HG02678 (cell line): Measurements from ENCODE around the gene CD99L2.

ENCODE experiments used
- ATAC-seq: cut with Tn5 transposase; IDR thresholded peaks from one replicate; pipeline ENCODE4 v1.9.1; 2021; ENCODE audit warnings: mild to moderate bottlenecking, moderate library complexity; ENCODE audit not compliant: unreplicated experiment

CD99L2 gene

DNA sequence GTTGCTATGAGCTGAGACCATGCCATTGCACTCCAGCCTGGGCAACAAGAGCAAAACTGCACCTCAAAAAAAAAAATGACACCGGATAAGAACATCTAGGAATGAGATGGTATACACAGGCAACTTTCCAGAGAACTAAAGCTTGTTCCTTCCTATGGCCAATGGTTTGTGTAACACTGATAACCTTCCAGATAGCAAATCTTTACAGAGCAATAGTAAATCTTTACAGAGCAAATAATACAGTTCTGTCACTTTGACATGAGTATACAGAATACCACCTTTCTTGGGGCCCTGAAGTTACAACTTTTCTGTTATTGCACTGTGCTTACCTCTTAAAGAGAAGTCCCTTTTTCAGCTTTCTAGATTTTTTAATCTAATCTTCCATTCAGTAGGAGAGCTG lies 91.6 kb downstream of the CD99L2 start:
- ATAC-seq, result no peak

DNA sequence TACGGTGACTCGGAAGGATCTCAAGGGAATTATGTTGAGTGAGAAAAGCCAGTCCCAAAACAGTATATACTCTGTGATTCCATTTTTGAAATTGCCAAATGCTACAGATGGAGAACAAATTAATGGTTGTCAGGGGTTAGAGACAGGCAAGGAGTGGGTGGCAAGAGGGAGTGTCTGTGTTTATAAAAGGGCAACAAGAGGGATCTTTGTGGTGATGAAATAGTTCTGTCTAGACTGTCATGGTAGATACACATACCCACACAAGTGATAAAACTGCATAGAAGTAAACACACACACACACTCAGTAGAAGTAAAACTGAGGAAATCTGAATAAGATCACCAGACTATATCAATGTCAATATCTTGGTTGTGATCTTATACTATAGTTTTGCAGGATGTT lies 92.7 kb downstream of the CD99L2 start:
- no peak for ATAC-seq

DNA sequence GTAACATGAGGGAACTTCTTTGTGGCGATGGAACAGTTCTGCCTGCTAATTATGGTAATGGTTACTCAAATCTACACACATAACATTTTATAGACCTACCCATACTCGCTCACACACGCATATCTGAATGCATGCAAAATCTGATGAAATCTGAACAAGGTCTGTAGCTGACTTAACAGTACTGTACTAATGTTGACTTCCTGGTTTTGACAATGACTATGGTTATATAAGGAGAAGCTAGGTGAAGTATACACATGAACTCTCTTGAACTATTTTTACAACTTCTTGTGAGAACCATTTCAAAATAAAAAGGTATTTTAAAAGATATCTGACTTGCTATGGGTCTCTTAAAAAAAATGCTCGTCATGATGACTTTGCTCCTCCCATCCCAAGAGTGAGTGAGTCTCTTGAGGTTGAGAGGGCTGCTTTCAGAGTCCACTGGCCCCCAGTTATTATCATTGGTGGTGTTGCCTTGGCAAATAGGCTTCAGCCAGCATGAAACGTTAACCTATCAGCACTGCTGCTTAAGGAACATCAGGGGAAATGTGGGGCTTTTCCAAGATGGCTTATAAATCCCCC lies 105.4 kb downstream of the CD99L2 start:
- ATAC-seq, result no peak

DNA sequence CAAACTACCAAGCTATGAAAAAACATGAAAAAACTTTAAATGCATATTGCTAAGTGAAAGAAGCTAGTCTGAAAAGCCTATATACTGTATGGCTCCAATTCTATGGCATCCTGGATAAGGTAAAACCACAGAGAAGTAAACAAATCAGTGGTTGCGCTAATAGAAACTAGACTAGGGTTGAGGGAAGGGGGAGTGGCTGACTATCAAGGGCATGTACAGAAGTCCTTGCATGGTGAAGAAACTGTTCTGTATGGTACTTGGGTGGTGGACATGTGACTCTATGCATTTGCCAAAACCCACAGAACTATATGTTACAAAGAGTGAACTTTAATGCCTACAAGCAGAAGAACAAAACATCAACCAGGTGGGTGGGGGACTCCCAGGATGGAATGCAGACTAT lies 108.4 kb downstream of the CD99L2 start:
- ATAC-seq, result no peak

DNA sequence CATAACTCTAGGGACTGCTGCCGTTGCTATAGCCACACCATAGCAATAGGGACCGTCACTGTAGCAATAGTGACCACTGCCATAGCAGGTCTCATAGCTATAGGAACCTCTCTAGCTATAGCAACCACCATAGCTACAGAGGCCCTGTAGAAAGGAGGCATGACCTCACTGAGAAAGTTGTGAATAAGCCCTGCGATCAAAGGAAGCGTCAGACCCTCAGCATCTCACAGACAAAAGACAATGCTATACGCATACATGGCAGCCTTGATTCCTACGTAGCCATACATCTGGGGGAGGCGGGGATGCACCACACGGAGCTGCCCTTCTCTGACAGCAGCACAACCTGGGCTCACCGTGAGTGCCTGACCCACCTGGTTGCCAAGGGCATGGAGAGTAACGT lies 116.8 kb downstream of the CD99L2 start:
- ATAC-seq, result no peak

DNA sequence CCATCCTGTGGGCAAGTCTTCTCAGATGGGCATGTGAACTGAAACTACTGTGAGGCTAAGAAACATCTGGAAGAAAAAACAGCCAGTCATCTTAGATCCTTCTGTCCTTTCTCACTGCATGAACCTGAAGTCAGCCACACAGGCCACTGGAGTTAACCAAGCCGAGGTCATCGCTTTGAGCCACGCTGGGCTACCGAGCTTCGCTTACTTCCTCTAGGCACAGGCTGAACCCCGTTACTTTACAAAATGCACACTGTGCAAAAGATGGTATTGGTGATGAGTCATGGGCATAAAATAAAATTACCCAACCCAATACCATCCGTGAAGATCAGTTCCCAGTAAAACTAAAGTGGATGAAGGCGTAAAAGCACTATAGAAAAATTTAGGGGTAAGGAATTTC lies 119.1 kb downstream of the CD99L2 start:
- ATAC-seq, result no peak

DNA sequence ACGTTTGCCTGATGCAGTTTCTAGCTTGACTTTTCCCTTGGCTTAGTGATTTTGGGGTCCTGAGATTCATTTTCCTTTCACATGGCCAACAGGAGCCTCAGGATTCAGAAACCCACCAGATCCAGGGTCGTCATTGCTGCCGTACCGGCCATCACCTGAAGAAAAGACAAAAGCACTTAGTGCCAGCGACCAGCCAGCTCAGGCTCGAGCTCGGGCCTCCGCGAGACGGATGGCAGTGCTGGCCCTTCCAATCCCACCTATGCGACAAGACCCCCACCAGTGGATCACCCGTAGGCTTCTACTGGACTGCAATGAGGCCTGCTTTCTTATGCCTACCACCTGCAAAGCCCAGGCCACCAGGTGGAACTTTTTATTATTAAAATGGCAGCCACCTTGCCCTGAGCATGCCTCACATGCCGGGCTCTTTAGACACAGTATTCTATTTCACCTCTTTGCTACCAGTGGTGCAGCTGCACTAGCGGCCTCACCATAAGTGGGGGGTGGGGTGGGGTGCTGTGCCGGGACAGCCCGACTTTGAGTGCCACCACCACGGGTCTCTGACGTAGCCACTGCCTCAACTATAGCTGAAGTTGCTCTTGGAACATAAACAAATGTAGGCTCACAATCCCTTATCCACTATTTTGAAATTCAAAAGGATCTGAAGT lies 121.0 kb downstream of the CD99L2 start:
- ATAC-seq, result no peak

DNA sequence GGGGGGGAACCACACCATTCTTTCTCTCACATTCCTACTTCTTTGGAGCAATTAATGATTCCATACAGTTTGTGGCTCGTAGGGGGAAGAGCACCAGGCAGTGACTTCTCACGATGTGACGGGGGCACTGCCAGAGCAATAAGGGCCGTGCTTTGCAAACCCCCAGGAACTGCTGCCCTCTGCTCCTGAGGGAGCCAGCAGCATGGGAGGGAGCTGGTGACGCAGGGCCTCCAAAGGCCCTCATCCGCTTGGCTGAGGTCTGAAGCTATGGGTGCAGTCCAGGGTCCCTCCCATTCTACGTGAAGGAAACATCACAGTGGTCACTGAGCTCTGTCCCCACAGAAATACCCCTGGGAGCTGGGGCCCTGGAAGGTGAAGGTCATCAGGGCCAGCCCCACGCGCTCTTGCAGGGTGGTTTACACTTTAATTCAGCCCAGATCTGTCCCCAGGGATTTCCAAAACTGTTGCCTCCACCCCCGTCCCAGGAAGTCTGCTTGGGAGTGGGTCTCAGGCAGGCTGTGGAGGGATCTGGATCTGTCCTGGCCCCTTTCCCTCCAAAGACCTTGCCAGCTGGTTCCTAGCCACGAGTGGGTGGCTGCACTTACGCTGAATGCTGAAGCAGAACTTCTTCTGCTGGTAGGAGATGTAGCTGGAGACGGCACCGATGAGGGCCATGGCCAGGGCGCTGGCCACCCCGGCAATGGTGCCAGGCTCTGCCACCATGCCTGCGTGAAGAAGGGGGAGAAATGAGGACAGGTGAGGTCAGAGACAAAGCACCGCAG lies 122.7 kb downstream of the CD99L2 start:
- ATAC-seq, result no peak

DNA sequence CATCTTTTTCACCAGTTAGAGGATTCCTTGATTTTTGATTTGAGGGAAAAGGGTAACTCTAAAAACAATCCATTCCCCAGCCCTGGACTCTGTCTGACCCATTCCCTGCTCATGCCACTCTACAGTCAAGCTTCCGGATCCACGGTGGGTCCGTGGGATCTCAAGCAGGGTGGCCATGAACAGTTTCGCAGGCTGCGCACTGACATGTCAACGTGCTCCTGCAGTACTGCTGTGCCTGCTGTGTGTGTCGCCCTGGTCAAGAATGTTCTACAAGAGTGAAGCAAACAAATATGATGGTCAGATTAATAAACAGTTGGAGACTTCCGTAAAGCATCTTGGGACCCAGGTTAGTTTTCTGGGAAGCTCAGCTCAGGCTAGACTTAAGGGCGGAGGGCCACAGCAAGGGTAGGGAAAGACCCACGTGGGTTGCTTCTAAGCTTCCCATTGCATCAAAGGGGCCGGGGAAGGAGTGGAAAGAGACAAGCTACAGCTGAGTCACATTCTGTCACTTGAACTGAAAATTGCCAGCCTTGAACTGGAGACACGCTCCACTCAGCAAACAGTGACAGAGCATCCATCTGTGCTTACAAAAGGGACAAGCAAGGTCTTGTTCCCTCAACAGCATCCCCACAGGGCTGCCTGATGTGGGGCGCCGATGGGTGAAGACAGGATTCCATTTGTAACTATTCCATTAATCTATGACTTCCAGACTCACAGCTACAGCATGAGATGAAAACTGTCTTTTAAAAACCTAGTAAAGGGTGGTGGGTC lies 123.5 kb downstream of the CD99L2 start:
- ATAC-seq, result no peak

DNA sequence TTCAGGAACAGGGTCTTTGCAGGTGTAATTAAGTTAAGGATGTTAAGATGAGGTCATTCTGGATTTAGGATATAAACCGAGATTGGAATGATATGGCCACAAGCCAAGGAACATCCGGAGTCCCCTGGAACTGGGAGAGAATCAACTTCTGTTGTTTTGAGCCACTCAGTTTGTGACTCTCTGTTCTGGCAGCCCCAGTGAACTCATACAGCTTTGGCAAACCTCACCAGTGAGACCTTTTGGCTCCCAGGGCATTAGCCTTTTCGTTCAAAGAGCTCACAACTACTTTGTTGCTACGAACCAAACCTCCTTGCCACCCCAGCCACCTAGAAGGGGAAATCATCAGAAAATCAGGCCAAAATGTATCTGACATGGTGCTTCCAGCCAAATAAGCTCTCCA lies 124.8 kb downstream of the CD99L2 start:
- no peak for ATAC-seq

DNA sequence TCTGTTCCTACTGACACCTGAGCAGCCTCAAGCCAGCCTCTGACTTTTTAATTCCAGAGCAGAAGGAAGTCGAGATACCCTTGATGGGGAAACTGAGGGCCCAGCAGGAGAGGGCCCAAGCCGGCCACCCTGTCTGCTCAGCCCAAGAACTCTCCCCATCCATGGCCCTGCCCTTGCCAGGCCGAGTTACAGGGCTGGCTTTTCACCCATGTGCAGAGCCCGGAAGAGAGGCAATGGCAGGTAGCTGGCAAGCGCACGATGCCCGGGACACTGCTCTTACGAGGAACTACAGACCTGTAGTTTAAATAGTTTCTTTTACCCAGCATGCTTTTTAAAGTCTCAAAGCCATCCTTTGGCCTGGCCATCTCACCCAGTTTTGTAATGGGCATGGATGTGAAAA lies 125.4 kb downstream of the CD99L2 start:
- ATAC-seq, result no peak

DNA sequence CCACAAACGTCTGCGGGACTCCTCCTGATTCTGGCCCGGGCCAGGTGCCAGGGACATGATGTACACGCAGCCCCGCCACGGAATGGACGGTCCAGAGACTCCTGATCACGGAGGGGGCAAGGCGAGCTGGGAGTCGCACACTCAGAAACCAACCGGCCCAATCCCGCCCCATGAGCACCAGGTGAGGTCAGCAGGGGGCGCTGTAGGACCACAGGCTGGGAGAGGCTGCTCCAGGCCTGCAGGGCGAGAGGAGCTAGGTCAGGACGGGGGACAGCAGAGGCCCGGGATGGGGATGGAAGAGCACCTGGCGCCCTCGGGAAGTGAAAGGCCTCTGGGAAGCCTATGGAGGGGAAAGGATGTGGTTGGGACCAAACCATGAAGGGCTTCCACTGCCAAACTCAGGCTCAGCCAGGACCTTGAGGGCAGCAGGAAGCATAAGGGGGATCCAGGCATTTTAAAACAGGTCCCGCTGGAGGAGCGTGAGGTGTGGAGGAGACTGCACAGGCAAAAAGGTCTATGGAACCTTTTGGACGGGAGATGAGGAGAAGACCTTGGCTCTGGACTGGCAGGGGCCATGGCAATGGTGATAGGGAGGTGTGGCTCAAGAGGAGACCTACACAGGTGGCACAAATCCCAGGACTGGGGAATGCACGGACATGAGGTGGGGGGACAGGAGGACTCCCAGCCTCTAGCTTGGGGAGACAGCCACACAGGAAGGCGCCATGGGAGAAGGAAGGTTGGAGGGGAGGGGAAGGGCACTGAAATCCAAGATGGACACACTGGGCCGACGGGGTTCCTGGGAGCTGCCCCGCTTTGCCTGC lies 126.1 kb downstream of the CD99L2 start:
- ATAC-seq, result peak; percentile 93

DNA sequence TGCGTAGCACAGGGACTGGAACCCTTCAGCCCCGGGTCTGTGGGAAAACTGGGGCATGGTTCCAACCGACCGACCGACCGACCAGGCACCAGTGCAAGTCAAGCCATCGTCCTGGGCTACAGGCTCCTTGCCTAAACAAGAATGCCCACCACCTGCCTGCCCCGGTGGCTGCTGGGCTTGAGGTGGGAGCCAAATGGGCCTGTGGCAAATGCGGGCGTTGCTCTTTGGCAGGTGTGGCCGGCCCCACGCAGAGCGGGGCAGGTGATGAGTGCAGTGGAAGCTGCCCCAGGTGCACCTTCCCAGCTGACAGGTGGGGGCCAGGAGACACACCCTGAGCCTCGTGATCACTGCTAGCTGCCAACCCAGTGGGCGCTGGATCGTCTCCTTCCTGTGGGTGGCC lies 127.4 kb downstream of the CD99L2 start:
- no peak for ATAC-seq

DNA sequence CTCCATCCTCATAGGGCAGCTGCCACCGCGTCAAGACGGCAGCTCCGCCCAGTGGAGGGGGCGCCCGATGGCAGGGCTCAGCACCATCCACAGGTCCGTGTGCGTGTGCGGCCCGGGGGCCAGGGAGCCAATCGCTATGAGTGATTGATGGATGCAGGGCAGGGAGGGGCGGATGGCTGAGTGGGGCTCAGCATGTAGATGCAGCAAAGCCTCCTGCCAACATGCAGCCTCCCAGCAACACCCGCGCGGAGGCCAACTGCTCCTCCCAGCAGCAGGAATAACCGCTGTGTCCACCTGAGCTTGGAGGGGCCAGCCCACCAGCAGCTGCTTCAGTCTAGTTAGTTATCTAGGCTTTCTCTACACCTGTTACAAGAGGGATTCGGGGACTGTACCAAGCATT lies 127.8 kb downstream of the CD99L2 start:
- no peak for ATAC-seq

DNA sequence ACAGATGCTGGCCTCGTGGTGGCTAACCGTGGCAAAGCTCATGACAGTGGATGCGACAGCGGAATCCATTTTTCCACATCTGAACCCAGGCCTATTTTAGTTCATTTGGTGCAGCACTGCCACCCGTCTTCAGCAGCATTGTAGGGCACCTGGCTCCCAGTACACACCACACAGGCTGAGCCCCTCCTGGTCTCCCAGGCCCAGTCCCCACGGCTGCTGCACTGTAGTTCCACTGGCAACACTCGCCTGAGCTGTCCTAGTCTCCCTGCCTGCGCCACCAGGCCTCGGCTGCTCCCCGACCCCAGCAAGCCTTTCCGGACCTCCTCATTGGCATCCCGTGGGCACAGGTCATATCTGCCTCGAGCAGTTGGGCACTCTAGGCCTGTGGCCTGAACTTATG lies 129.1 kb downstream of the CD99L2 start:
- no peak for ATAC-seq

DNA sequence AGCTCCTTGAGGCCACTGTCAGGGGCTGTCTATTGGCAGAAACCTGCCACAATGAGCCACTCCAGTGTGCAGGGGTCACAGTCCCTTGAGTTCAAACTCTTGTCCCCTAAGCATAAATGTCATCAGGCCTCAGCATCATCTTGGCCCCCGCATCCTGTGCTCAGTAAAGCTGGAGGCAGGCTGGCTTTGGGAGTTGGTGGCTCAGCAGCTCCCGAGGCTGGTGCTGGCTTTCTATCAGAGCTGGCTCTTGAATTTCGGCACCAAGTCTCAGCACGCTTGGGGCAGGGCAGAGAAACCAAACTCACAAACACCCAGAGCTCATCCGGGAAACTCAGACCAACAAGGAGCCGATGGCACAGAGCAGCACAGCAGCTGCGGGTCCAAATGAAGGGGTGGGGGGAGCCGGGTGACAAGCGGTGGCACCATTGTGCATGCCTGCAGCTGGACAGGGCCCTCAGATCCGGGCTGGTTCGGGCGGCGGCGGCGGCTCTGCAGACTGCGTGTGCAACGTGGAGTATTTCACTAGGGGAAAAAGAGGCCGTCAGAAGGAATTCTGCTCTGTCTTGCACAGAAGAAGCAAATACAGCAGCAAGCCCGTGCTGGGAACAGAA lies 129.8 kb downstream of the CD99L2 start:
- ATAC-seq, result no peak

DNA sequence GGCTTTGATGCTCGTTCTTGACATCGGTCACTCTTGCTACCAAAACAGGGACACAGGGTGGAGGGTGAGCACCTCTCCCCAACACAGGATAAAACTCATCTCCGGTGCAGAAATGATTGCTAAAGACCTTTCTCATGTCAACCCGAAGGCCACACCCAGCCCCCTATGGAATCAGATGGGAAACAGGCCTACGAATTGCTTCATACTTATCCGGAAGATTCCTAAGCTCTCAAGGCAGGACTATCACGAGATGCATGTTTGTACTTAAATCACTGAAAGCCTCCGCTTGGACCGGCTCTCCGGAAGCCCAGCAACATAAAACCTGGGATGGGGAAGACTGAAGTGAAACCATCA lies 130.4 kb downstream of the CD99L2 start:
- no peak for ATAC-seq

DNA sequence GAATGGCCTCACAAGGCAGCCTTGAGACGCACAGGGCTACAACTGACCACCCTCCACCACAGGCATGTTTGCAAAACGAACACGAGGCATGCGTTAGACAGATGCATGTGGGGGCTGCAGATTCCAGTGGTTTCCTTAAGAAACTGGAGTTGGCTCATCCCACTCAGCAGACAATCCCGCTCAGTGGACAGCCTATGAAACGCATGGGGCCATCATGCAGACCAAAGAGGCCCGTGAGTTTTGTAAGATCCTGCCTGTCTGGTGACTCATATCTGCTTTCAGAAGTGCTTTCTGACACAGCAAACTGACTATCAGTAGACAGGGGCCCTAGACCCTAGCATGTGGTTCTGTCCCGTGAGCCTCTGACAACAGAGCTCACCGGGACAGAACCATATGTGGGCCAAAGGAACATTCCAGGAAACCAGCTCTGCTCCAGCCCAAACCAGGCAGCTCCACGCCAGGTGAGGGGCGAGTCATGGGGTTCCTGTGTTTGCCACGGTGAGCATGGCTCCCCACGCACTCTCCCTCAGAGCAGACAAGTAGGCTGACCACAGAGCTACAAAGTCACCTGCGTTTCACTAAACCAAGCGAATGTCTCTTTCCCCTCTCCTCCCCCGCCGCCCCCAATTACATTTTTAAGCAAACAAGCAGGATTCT lies 130.9 kb downstream of the CD99L2 start:
- no peak for ATAC-seq

DNA sequence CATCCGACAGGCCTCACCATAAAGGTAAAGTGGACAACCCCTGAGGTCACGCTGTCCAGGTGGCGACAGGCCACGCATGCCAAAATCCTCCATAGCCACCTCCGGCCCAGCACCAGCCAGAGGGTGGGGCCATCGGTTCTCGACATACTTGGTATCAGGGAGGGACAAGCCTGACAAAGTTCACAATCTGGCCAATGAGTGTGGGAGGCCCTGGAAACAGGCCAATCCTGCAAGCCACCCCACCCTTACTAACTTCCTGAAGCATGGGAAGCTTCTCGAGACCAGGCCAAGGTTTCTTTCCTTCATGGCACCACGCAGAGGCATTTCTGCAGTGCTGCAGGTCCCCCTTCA lies 131.4 kb downstream of the CD99L2 start:
- ATAC-seq, result no peak
